NCI-H526 treated with DMSO at 0.1 percent for 48 hours (cell line): ENCODE data around the gene KIF26A.

ENCODE experiments used
- DNase-seq: peaks from one replicate; lab custom pipeline; 2025; lab: John Stamatoyannopoulos, UW

KIF26A gene

GRCh38 chr14:104138098-104138717, at the start of gene KIF26A:
KIF26A (plus strand) TSS chr14:104138587; CDS start chr14:104138723, 136 bp downstream.
- DNase-seq, result peak; percentile 58

- no peak for DNase-seq
Observed at GRCh38 chr14:104090071-104090748, 48.2 kb upstream of the KIF26A start.

GRCh38 chr14:104091061-104091926, 47.1 kb upstream of the KIF26A start:
- no peak for DNase-seq

GRCh38 chr14:104091927-104092771, 46.2 kb upstream of the KIF26A start:
- no peak for DNase-seq

GRCh38 chr14:104092931-104093365, 45.4 kb upstream of the KIF26A start:
- DNase-seq, result no peak

- no peak for DNase-seq
Observed at GRCh38 chr14:104093366-104094055, 44.9 kb upstream of the KIF26A start.

GRCh38 chr14:104094056-104094708, 44.2 kb upstream of the KIF26A start:
- DNase-seq, result no peak

- peak; percentile 8 for DNase-seq
Observed at GRCh38 chr14:104094709-104095425, 43.5 kb upstream of the KIF26A start.

GRCh38 chr14:104095426-104096310, 42.7 kb upstream of the KIF26A start:
- DNase-seq, result no peak

GRCh38 chr14:104096318-104096717, 42.1 kb upstream of the KIF26A start:
- DNase-seq, result no peak

GRCh38 chr14:104096751-104097700, 41.4 kb upstream of the KIF26A start:
- DNase-seq, result peak; percentile 10

- DNase-seq, result no peak
Observed at GRCh38 chr14:104098272-104099095, 39.9 kb upstream of the KIF26A start.

- DNase-seq, result no peak
Observed at GRCh38 chr14:104099096-104100041, 39.0 kb upstream of the KIF26A start.

- no peak for DNase-seq
Observed at GRCh38 chr14:104100171-104101085, 38.0 kb upstream of the KIF26A start.
